Neural crest cell (in vitro differentiated cells): ENCODE measurements around the gene ZNF532. TPM values are rescaled to one million over a fixed set of nuclear protein-coding genes. Genes with fewer than 3 reads are reported as not detected.

ENCODE experiments used
- DNase-seq: peaks from one replicate; pipeline ENCODE4 v3.0.0; 2021; ENCODE audit warnings: low read depth, mixed read lengths, low spot score
- H3K27ac Mint-ChIP-seq: one replicate; pipeline ENCODE4 v1.8.0; 2021; ENCODE audit warnings: mild to moderate bottlenecking, mixed read lengths; ENCODE audit not compliant: unreplicated experiment
- H3K27me3 Mint-ChIP-seq: 2 replicates; pipeline ENCODE4 v1.8.0; 2021; ENCODE audit warnings: low read depth, mild to moderate bottlenecking, mixed read lengths
- H3K36me3 Mint-ChIP-seq: 2 replicates; pipeline ENCODE4 v1.8.0; 2021; ENCODE audit warnings: low read depth, mild to moderate bottlenecking, mixed read lengths
- H3K4me1 Mint-ChIP-seq: 2 replicates; pipeline ENCODE4 v1.8.0; 2021; ENCODE audit warnings: mixed read lengths
- H3K4me3 Mint-ChIP-seq: one replicate; pipeline ENCODE4 v1.8.0; 2021; ENCODE audit warnings: mild to moderate bottlenecking, mixed read lengths
- H3K9me3 Mint-ChIP-seq: 2 replicates; pipeline ENCODE4 v1.8.0; 2021; ENCODE audit warnings: mixed read lengths
- CTCF ChIP-seq: fragments of 200-600 bp; sonication (generic); conservative IDR thresholded peaks from 2 replicates; pipeline ENCODE4 v1.5.0; 2021; ENCODE audit warnings: antibody characterized with exemption, mild to moderate bottlenecking
- total RNA-seq: library from RNA; stranded (reverse); gene quantifications from 2 replicates; pipeline ENCODE4 v1.2.1, GENCODE V29; 2021

The ZNF532 gene
- total RNA-seq, 1 donor from 2014 or later, result 171 TPM

GRCh38 chr18:58947136-58947732 is 82.6 kb downstream of the ZNF532 start:
- Mint-ChIP-seq H3K4me1 (peaks cover 18% of the 10 kb centered on the region), H3K9me3 (no peaks in the 10 kb centered on the region), H3K27ac (no peak overlapping the region), H3K27me3 (no peaks in the 10 kb centered on the region), H3K36me3 (peaks cover 26% of the 10 kb centered on the region), H3K4me3 (no peak overlapping the region)
- no peak for TF ChIP-seq CTCF
- no peak for DNase-seq

DNA sequence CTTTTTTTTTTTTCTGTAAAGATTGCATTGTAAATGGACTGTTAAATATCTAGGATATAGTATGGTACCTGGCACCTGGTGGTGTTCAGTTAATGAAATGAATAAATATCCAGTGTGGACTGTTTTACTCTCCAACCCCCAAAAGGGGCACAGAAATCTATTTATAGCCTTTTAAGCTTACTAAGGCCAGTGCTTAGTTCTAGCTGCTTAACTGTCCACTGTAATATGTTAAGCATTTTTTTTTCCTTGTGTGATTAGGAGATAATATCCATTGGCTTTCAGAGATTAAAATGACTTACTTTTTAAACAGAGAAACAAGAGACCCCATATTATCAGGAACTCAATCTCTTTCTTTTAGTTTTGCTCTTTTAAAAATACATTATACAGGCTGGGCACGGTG is 84.4 kb downstream of the ZNF532 start:
- H3K9me3 Mint-ChIP-seq, result no peaks in the 10 kb centered on the region
- no peak for DNase-seq
- no peaks in the 10 kb centered on the region for H3K27me3 Mint-ChIP-seq
- no peak overlapping the region for H3K27ac Mint-ChIP-seq
- H3K36me3 Mint-ChIP-seq, result peaks cover 24% of the 10 kb centered on the region
- H3K4me3 Mint-ChIP-seq, result no peak overlapping the region
- peaks cover 13% of the 10 kb centered on the region for H3K4me1 Mint-ChIP-seq
- no peak for TF ChIP-seq CTCF

GRCh38 chr18:58951986-58952702 is 87.5 kb downstream of the ZNF532 start:
- Mint-ChIP-seq H3K27ac (peak overlapping the region; percentile 32), H3K4me3 (no peak overlapping the region), H3K9me3 (no peaks in the 10 kb centered on the region), H3K4me1 (no peaks in the 10 kb centered on the region), H3K27me3 (no peaks in the 10 kb centered on the region), H3K36me3 (peaks cover 21% of the 10 kb centered on the region)
- no peak for DNase-seq
- TF ChIP-seq CTCF, result no peak

- H3K4me3 Mint-ChIP-seq, result no peak overlapping the region
Observed at GRCh38 chr18:58952858-58953257, 88.2 kb downstream of the ZNF532 start.

DNA sequence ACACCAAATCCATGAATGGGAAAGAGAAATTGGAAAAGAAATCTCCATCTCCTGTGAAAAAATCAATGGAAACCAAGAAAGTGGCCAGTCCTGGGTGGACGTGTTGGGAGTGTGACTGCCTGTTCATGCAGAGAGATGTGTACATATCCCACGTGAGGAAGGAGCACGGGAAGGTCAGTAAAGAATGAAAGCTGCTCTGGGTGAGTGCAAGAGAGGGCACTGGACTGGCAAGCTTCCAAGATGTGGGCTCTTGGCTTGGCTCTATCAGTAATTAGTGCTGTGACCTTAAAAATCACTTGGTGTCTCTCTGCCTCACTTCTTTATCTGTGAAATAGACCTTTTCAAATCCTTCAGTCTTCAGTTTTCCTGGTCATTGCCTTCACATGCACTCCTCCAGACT is 89.0 kb downstream of the ZNF532 start:
- no peaks in the 10 kb centered on the region for H3K4me1 Mint-ChIP-seq
- DNase-seq, result no peak
- no peak overlapping the region for H3K4me3 Mint-ChIP-seq
- H3K27me3 Mint-ChIP-seq, result no peaks in the 10 kb centered on the region
- no peak overlapping the region for H3K27ac Mint-ChIP-seq
- TF ChIP-seq CTCF, result no peak
- H3K9me3 Mint-ChIP-seq, result no peaks in the 10 kb centered on the region
- peaks cover 21% of the 10 kb centered on the region for H3K36me3 Mint-ChIP-seq

More at GRCh38 chr18:58952858-58953257, 88.2 kb downstream of the ZNF532 start:
- Mint-ChIP-seq H3K27me3 (no peaks in the 10 kb centered on the region), H3K27ac (peak overlapping the region; percentile 30), H3K36me3 (peaks cover 19% of the 10 kb centered on the region), H3K9me3 (no peaks in the 10 kb centered on the region), H3K4me1 (no peaks in the 10 kb centered on the region)
- no peak for DNase-seq
- no peak for TF ChIP-seq CTCF
